ENCODE data around the gene MT1F. TPM values are rescaled to one million over a fixed set of nuclear protein-coding genes. Genes with fewer than 3 reads are reported as not detected.

The MT1F gene
- total RNA-seq, 6 experiments from 2014 or later: 10.1 to 934 (median 197) TPM

DNA sequence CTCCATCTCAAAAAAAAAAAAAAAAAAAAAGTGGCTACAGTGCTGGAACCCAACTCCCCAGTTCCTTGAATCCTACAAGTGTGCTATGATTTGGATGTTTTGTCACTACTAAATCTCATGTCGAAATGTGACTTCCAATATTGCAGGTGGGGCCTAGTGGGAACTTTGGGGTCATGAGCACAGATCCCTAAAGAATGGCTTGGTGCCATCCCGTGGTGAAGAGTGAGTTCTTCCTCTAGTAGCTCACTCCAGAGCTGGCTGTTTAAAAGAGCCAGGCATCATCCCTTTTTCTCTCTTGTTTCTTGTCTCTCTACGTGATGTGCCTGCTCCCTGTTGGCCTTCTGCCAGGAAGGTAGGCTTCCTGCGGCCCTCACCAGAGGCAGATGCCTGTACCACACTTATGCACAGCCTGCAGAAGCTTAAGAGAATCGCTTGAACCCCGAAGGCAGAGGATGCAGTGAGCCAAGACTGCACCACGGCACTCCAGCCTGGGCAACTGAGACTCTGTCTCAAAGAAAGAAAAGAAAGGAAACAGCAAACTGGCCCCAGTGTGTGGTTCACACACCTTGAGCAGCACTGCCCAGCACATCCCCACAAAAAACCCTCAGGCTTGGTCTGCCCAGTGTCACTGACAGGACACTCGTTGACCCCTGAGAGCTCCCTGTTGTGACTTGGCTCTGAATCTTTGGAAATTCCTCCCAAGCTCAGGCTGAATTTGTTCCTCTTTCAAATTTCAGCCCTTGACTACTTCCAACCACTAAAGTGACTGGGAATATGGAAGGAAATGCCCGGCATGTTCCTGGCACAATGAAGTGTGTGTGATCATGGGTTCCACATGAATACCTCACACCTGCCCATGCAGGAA, 29.0 kb upstream of the MT1F start:
- H3K4me1 ChIP-seq: peaks cover 0 to 19% (median 0%) of the 10 kb centered on the region in 4 donors
- peak overlapping the region in 2 of 3 donors; percentile 95 to 96 for H3K27ac ChIP-seq
- H3K4me3 ChIP-seq: no peak overlapping the region
- ATAC-seq (no peak), DNase-seq (no peak)
- H3K36me3 ChIP-seq: no peaks in the 10 kb centered on the region
- intact Hi-C loops (cut with DNase I): no loop called here
- H3K9me3 ChIP-seq: no peaks in the 10 kb centered on the region
- 27% methylated on average over 6 of the region's 9 CpGs for WGBS (ENCODE audit: insufficient coverage, low coverage, low lambda C conversion rate, missing lambda C conversion rate)
- no peak for TF ChIP-seq POLR2A (IDR thresholded peaks at IDR 0.05)
- no peak for TF ChIP-seq CTCF (IDR thresholded peaks at IDR 0.05)
- no peaks in the 10 kb centered on the region for H3K27me3 ChIP-seq

DNA sequence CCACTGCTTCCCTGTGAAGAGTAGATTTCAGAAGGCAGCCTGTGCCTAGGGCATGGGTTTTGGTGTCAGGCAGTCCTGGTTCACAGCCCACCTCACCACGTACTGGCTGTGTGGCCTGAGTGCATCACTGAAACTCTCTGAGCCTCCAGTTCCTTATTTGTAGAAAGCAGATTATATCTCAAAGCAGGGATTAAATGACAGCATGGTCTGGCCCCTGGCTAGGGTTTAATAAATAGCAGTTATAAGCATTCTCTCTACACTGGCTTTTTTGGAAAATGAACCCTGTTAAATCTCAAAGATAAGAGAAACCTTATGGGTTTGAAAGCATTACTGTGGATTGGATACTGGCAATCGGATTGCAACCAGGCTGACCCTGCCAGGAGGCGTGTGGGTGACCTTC, 28.2 kb upstream of the MT1F start:
- Histone ChIP-seq H3K4me3 (no peak overlapping the region), H3K9me3 (no peaks in the 10 kb centered on the region), H3K27me3 (no peaks in the 10 kb centered on the region), H3K36me3 (no peaks in the 10 kb centered on the region), H3K4me1 (peaks cover 0 to 15% (median 0%) of the 10 kb centered on the region in 4 donors), H3K27ac (peak overlapping the region in 1 of 3 donors; percentile 6)
- intact Hi-C loops (cut with DNase I): no loop called here
- 75% methylated on average over 2 of the region's 3 CpGs for WGBS (ENCODE audit: insufficient coverage, low coverage, low lambda C conversion rate, missing lambda C conversion rate)
- DNase-seq (no peak), ATAC-seq (no peak)
- TF ChIP-seq CTCF (IDR thresholded peaks at IDR 0.05) (no peak), POLR2A (IDR thresholded peaks at IDR 0.05) (no peak)

DNA sequence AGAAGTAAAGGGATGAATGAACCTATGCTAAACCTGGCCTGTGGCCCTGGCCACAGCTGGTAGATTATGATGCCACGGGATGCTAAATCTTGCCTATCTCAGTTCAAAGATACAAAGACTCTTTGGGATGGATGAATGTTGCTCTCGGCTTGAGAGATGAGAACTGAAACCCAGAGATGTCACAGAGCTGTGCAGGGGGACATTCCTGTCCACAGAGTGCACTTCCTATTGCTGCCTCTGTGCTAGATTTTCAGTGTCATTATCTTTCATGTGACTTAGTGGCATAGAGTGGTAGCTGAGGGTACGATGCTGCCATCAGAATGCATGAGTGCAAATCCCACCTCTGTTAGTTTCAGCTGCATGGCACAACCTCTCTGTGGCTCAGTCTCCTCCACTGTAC, 27.6 kb upstream of the MT1F start:
- 67% methylated on average over 3 of the region's 3 CpGs for WGBS (ENCODE audit: insufficient coverage, low coverage, low lambda C conversion rate, missing lambda C conversion rate)
- H3K27ac ChIP-seq: no peak overlapping the region
- TF ChIP-seq CTCF (IDR thresholded peaks at IDR 0.05) (no peak), POLR2A (IDR thresholded peaks at IDR 0.05) (no peak)
- DNase-seq (no peak), ATAC-seq (no peak)
- peaks cover 0 to 11% (median 0%) of the 10 kb centered on the region in 4 donors for H3K4me1 ChIP-seq
- no peaks in the 10 kb centered on the region for H3K27me3 ChIP-seq
- no peaks in the 10 kb centered on the region for H3K9me3 ChIP-seq
- no peaks in the 10 kb centered on the region for H3K36me3 ChIP-seq
- intact Hi-C loops (cut with DNase I): no loop called here
- H3K4me3 ChIP-seq: no peak overlapping the region

DNA sequence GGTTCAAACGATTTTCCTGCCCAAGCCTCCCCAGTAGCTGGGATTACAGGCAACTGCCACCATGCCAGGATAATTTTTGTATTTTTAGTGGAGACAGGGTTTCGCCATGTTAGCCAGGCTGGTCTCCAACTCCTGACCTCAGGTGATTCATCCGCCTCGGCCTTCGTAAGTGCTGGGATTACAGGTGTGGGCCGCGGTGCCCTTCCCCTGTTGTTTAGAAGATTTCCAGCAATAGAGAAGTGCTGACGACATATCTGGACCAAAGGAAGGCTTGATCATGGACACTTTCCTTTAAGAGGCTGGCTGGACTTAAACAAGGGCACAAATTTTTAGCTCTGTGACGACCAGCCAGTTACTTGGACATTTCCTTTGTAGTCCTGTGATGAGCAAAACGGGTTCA, 26.6 kb upstream of the MT1F start:
- Histone ChIP-seq H3K36me3 (no peaks in the 10 kb centered on the region), H3K27me3 (no peaks in the 10 kb centered on the region), H3K27ac (peak overlapping the region in 2 of 3 donors; percentile 68 to 83), H3K4me3 (no peak overlapping the region), H3K9me3 (no peaks in the 10 kb centered on the region), H3K4me1 (peaks cover 0 to 11% (median 0%) of the 10 kb centered on the region in 4 donors)
- DNase-seq: peak in 1 of 3 donors; percentile 27
- intact Hi-C loops (cut with DNase I): no loop called here
- ATAC-seq: no peak
- WGBS (ENCODE audit: insufficient coverage, low coverage, low lambda C conversion rate, missing lambda C conversion rate): 84% methylated on average over 10 of the region's 10 CpGs
- TF ChIP-seq POLR2A (IDR thresholded peaks at IDR 0.05): no peak
- no peak for TF ChIP-seq CTCF (IDR thresholded peaks at IDR 0.05)

All from right lobe of liver (tissue), 6 donors.